PFSK-1 (cell line): ENCODE results near the gene IFT88.

Experiments used
- REST ChIP-seq, 2 experiments: IDR thresholded peaks; 2 replicates each; pipeline versions ENCODE4 v1.6.1 to v1.8.0; 2011 to 2012; ENCODE audit warnings: low read depth in 2 of 2, low read length in 2 of 2, control low read depth in 1 of 2, inconsistent platforms in 1 of 2, mild to moderate bottlenecking in 1 of 2, moderate library complexity in 1 of 2; ENCODE audit not compliant: insufficient read depth in 1 of 2
- SIN3A ChIP-seq: IDR thresholded peaks from 2 replicates; pipeline ENCODE4 v1.6.1; 2012; ENCODE audit warnings: mild to moderate bottlenecking, low read length, moderate library complexity, borderline replicate concordance; ENCODE audit not compliant: insufficient read depth
- TAF1 ChIP-seq: IDR thresholded peaks from 2 replicates; pipeline ENCODE4 v1.6.1; 2012; ENCODE audit warnings: low read length, control low read depth, borderline replicate concordance; ENCODE audit not compliant: insufficient read depth

GRCh38 chr13:20713751-20714150 is 146.8 kb downstream of the IFT88 start:
- TF ChIP-seq SIN3A (no peak), REST (IDR thresholded peaks at IDR 0.05; ENCODE audit: insufficient read depth in 1 of 2, low read depth in 2 of 2, low read length in 2 of 2) (no peak), TAF1 (no peak)
